ENCODE results near the gene RXYLT1. TPM values are rescaled to one million over a fixed set of nuclear protein-coding genes. Genes with fewer than 3 reads are reported as not detected.

The RXYLT1 gene
- polyA plus RNA-seq, 2 of the 4 experiments (the other 2 are of a cell fraction) = 34.2 to 59.1 TPM

DNA sequence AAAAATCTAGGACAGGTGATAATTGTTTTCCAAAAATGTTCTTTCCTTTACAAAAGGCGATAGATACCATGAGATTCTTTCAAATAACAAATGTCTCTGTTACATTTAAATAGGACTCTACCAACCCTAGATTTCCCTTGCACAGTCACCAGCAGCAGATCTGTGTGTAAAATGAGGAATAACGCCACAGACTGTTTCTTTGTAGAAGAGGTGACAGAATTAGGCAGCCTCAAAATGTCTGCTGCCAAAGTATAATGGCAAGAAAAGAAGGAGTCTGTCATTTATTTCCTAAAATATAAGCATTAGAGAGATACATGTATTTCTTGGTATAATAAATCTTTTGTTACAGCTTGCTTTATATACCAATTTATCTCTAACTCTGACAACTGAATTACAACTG lies 56.3 kb downstream of the RXYLT1 start:
- H3K4me1 ChIP-seq = no peaks in the 10 kb centered on the region
- ATAC-seq (no peak), FAIRE-seq (no peak), DNase-seq (ENCODE audit: low read depth in 1 of 2, low spot score in 1 of 2) (no peak)
- ChIA-PET CTCF (interaction anchor here (1.6 to 14.3 kb wide), 4 partner anchors 8 to 420 kb away, joined by 4 to 206 read pairs (median 13); no protein-coding TSS in a partner anchor), POLR2A (interaction anchor here (1.4 kb wide), 1 partner anchor 386 kb away, joined by 3 read pairs; the partner anchor contains the start of gene KICS2)
- H3K4me3 ChIP-seq = no peak overlapping the region
- H3K9me3 ChIP-seq = no peaks in the 10 kb centered on the region
- H3K4me2 ChIP-seq = no peak overlapping the region
- WGBS (ENCODE audit: missing lambda C conversion rate) = 77% methylated on average over 2 of the region's 2 CpGs
- no peak overlapping the region for H3K27ac ChIP-seq
- no peak for TF ChIP-seq ZC3H11A (IDR thresholded peaks at IDR 0.05)
- no peak for TF ChIP-seq POLR2A (IDR thresholded peaks at IDR 0.05; ENCODE audit: low read length)
- TF ChIP-seq JUN (IDR thresholded peaks at IDR 0.05) = no peak
- TF ChIP-seq, protein P1, sequence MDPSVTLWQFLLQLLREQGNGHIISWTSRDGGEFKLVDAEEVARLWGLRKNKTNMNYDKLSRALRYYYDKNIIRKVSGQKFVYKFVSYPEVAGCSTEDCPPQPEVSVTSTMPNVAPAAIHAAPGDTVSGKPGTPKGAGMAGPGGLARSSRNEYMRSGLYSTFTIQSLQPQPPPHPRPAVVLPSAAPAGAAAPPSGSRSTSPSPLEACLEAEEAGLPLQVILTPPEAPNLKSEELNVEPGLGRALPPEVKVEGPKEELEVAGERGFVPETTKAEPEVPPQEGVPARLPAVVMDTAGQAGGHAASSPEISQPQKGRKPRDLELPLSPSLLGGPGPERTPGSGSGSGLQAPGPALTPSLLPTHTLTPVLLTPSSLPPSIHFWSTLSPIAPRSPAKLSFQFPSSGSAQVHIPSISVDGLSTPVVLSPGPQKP (IDR thresholded peaks at IDR 0.05; ENCODE audit: low read depth, low read length) = no peak
- TF ChIP-seq ZFP36 (IDR thresholded peaks at IDR 0.05; ENCODE audit: borderline replicate concordance, partially characterized antibody) = no peak
- TF ChIP-seq RCOR1 (IDR thresholded peaks at IDR 0.05; ENCODE audit: low read depth, low read length) = no peak
- TF ChIP-seq RAD21 (conservative IDR thresholded peaks at IDR 0.05 in 1 of 2, IDR thresholded peaks at IDR 0.05 in 1 of 2) = no peak
- TF ChIP-seq PHF8 (IDR thresholded peaks at IDR 0.05; ENCODE audit: borderline replicate concordance, low read depth) = no peak
- TF ChIP-seq, protein P2, sequence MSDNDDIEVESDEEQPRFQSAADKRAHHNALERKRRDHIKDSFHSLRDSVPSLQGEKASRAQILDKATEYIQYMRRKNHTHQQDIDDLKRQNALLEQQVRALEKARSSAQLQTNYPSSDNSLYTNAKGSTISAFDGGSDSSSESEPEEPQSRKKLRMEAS (IDR thresholded peaks at IDR 0.05) = no peak
- TF ChIP-seq, protein P3, sequence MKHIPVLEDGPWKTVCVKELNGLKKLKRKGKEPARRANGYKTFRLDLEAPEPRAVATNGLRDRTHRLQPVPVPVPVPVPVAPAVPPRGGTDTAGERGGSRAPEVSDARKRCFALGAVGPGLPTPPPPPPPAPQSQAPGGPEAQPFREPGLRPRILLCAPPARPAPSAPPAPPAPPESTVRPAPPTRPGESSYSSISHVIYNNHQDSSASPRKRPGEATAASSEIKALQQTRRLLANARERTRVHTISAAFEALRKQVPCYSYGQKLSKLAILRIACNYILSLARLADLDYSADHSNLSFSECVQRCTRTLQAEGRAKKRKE (CRISPR knock-in tag; IDR thresholded peaks at IDR 0.05; ENCODE audit: low read depth) = no peak
- TF ChIP-seq POLR2AphosphoS2 (conservative IDR thresholded peaks at IDR 0.05; ENCODE audit: low read length) = no peak

DNA sequence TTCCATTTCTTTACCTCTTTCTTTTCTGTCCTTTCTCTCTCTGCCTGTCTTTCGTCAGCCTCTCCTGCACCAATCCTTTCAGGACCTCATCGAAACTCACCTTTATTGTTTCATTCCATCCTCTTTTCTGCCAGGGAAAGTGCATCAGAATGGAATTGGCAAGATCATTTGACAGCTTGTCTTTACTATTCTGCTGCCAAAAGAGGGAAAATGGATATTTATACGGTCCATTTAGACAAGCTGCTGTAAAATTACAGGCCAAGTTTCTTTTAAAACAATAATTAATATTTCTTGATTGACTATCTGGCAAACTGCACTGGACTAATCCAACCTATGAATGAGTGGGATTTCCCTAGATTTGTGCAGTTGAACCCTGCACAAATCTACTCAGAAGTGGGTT lies 57.2 kb downstream of the RXYLT1 start:
- CTCF ChIA-PET = interaction anchor here (0.7 to 14.3 kb wide), 5 partner anchors 9 to 420 kb away, joined by 3 to 206 read pairs (median 4); no protein-coding TSS in a partner anchor
- POLR2A ChIA-PET = interaction anchor here (1.4 kb wide), 1 partner anchor 385 kb away, joined by 3 read pairs; the partner anchor contains the start of gene KICS2
- ATAC-seq = no peak

GRCh38 chr12:63838411-63838810 lies 58.7 kb downstream of the RXYLT1 start:
- CTCF ChIA-PET = interaction anchor here (0.7 to 14.3 kb wide), 10 partner anchors 16 to 425 kb away, joined by 3 to 206 read pairs (median 6); no protein-coding TSS in a partner anchor
- H3K27ac ChIP-seq = no peak overlapping the region
- ATAC-seq (no peak), FAIRE-seq (no peak), DNase-seq (ENCODE audit: low read depth in 1 of 2, low spot score in 1 of 2) (no peak)
- WGBS (ENCODE audit: missing lambda C conversion rate) = 89% methylated on average over 9 of the region's 9 CpGs
- TF ChIP-seq, protein P2 (IDR thresholded peaks at IDR 0.05) = no peak
- POLR2A ChIA-PET = no interaction called here
- H3K4me1 ChIP-seq = 0 out of 3 replicates have a peak, but pooled peaks cover 3% of the 10 kb centered on the region
- H3K4me3 ChIP-seq = no peak overlapping the region
- H3K9me3 ChIP-seq = no peaks in the 10 kb centered on the region
- H3K4me2 ChIP-seq = no peak overlapping the region

More for the DNA sequence above, 57.2 kb downstream of the RXYLT1 start:
- FAIRE-seq = no peak
- Histone ChIP-seq H3K4me1 (no peaks in the 10 kb centered on the region), H3K9me3 (no peaks in the 10 kb centered on the region), H3K4me3 (no peak overlapping the region), H3K4me2 (no peak overlapping the region), H3K27ac (no peak overlapping the region)
- 74% methylated on average over 3 of the region's 3 CpGs for WGBS (ENCODE audit: missing lambda C conversion rate)
- no peak for DNase-seq (ENCODE audit: low read depth in 1 of 2, low spot score in 1 of 2)
- TF ChIP-seq HEYL (CRISPR knock-in tag; IDR thresholded peaks at IDR 0.05) = no peak

GRCh38 chr12:63841011-63841410 lies 61.3 kb downstream of the RXYLT1 start:
- WGBS (ENCODE audit: missing lambda C conversion rate) = 73% methylated on average over 3 of the region's 3 CpGs
- no peaks in the 10 kb centered on the region for H3K9me3 ChIP-seq
- DNase-seq (ENCODE audit: low read depth in 1 of 2, low spot score in 1 of 2) (no peak), ATAC-seq (no peak), FAIRE-seq (no peak)
- no peak overlapping the region for H3K4me2 ChIP-seq
- H3K27ac ChIP-seq = no peak overlapping the region
- CTCF ChIA-PET = interaction anchor here (0.9 to 14.3 kb wide), 5 partner anchors 15 to 421 kb away, joined by 3 to 206 read pairs (median 5); no protein-coding TSS in a partner anchor
- POLR2A ChIA-PET = no interaction called here
- H3K4me3 ChIP-seq = no peak overlapping the region
- H3K4me1 ChIP-seq = 0 out of 3 replicates have a peak, but pooled peaks cover 3% of the 10 kb centered on the region
- TF ChIP-seq, protein P4, sequence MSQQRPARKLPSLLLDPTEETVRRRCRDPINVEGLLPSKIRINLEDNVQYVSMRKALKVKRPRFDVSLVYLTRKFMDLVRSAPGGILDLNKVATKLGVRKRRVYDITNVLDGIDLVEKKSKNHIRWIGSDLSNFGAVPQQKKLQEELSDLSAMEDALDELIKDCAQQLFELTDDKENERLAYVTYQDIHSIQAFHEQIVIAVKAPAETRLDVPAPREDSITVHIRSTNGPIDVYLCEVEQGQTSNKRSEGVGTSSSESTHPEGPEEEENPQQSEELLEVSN (IDR thresholded peaks at IDR 0.05; ENCODE audit: borderline replicate concordance, low read depth) = no peak
- no peak for TF ChIP-seq FOSB (CRISPR knock-in tag; IDR thresholded peaks at IDR 0.05)
- no peak for TF ChIP-seq JUNB (IDR thresholded peaks at IDR 0.05)
- TF ChIP-seq POLR2AphosphoS2 (conservative IDR thresholded peaks at IDR 0.05; ENCODE audit: low read length) = no peak
- TF ChIP-seq NFE2L2 (conservative IDR thresholded peaks at IDR 0.05; ENCODE audit: low read length) = no peak
- TF ChIP-seq CHD4 (IDR thresholded peaks at IDR 0.05; ENCODE audit: borderline replicate concordance) = no peak
- TF ChIP-seq, protein P3 (CRISPR knock-in tag; IDR thresholded peaks at IDR 0.05; ENCODE audit: low read depth) = no peak
- TF ChIP-seq CEBPB (IDR thresholded peaks at IDR 0.05) = no peak
- TF ChIP-seq RAD21 (conservative IDR thresholded peaks at IDR 0.05 in 1 of 2, IDR thresholded peaks at IDR 0.05 in 1 of 2) = no peak
- no peak for TF ChIP-seq ZNF302 (CRISPR knock-in tag; IDR thresholded peaks at IDR 0.05)
- no peak for TF ChIP-seq RARB (CRISPR knock-in tag; IDR thresholded peaks at IDR 0.05)
- TF ChIP-seq BHLHE40 (IDR thresholded peaks at IDR 0.05; ENCODE audit: low read depth, low read length) = no peak
- no peak for TF ChIP-seq HES2 (IDR thresholded peaks at IDR 0.05)
- no peak for TF ChIP-seq ZFP36 (IDR thresholded peaks at IDR 0.05; ENCODE audit: borderline replicate concordance, partially characterized antibody)
- TF ChIP-seq PHF8 (IDR thresholded peaks at IDR 0.05; ENCODE audit: borderline replicate concordance, low read depth) = no peak

Measured in A549 (cell line).